ENCODE results near the gene PARVB.

Gene PARVB

GRCh38 chr22:44080936-44081861, 57.1 kb downstream of the PARVB start:
- peak; percentile 19 for DNase-seq (ENCODE audit: low read depth, low spot score)
- ChIA-PET CTCF (interaction anchor here (0.6 to 9.5 kb wide), 55 partner anchors 9 to 575 kb away, joined by 3 to 226 read pairs (median 4); no protein-coding TSS in a partner anchor), POLR2A (no interaction called here)
- TF ChIP-seq, protein P1, sequence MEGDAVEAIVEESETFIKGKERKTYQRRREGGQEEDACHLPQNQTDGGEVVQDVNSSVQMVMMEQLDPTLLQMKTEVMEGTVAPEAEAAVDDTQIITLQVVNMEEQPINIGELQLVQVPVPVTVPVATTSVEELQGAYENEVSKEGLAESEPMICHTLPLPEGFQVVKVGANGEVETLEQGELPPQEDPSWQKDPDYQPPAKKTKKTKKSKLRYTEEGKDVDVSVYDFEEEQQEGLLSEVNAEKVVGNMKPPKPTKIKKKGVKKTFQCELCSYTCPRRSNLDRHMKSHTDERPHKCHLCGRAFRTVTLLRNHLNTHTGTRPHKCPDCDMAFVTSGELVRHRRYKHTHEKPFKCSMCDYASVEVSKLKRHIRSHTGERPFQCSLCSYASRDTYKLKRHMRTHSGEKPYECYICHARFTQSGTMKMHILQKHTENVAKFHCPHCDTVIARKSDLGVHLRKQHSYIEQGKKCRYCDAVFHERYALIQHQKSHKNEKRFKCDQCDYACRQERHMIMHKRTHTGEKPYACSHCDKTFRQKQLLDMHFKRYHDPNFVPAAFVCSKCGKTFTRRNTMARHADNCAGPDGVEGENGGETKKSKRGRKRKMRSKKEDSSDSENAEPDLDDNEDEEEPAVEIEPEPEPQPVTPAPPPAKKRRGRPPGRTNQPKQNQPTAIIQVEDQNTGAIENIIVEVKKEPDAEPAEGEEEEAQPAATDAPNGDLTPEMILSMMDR (IDR thresholded peaks at IDR 0.05; ENCODE audit: insufficient read depth, low read length, missing control alignments) = peak; percentile 89
- H3K4me3 ChIP-seq (ENCODE audit: low read depth, low read length) = no peak overlapping the region

- ChIA-PET POLR2A (no interaction called here), CTCF (interaction anchor here (0.9 to 9.5 kb wide), 23 partner anchors 10 to 548 kb away, joined by 3 to 226 read pairs (median 5); no protein-coding TSS in a partner anchor)
- TF ChIP-seq, protein P1 (IDR thresholded peaks at IDR 0.05; ENCODE audit: insufficient read depth, low read length, missing control alignments) = no peak
- DNase-seq (ENCODE audit: low read depth, low spot score) = no peak
- H3K4me3 ChIP-seq (ENCODE audit: low read depth, low read length) = no peak overlapping the region
Measured at GRCh38 chr22:44082801-44083200, 58.7 kb downstream of the PARVB start.

DNA sequence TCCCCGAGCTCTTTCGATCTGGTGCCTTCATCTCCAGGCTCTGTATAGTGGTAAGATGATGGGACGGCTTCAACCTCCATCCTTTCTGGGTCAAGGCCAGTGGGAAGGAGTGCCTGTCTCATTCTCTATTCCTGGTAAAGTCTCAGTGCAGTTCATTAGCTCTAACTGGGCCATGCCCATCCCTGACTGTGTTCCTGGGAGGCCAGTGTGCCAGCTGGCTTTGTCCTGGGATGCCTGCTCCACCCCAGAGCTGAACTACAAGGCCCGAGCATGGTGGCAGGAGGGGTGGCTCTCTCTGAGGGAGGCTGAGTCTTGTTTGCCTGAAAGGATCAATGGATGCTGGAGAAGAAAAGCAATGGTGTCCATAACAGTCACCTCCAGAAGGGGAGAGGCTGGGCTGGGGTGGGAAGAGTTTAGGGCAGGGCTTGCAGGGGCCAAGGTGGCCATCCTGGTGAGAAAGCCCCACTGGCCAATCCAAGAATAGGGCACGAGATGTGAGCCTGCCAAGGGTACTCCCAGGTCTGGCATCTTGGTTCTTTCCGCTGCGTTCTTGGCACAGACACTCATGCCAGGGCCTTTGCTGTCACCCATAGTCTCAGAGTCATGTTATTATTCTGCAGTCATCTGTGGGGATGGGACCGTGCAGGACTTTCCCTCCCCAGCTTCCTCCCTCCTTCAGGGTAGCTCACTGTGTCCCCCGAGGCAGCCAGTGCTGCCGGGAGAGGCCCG, 60.1 kb downstream of the PARVB start:
- DNase-seq (ENCODE audit: low read depth, low spot score) = no peak
- ChIA-PET CTCF (interaction anchor here (1.0 to 9.5 kb wide), 8 partner anchors 14 to 546 kb away, joined by 3 to 226 read pairs (median 14); no protein-coding TSS in a partner anchor), POLR2A (no interaction called here)
- no peak overlapping the region for H3K4me3 ChIP-seq (ENCODE audit: low read depth, low read length)
- TF ChIP-seq, protein P1 (IDR thresholded peaks at IDR 0.05; ENCODE audit: insufficient read depth, low read length, missing control alignments) = no peak

DNA sequence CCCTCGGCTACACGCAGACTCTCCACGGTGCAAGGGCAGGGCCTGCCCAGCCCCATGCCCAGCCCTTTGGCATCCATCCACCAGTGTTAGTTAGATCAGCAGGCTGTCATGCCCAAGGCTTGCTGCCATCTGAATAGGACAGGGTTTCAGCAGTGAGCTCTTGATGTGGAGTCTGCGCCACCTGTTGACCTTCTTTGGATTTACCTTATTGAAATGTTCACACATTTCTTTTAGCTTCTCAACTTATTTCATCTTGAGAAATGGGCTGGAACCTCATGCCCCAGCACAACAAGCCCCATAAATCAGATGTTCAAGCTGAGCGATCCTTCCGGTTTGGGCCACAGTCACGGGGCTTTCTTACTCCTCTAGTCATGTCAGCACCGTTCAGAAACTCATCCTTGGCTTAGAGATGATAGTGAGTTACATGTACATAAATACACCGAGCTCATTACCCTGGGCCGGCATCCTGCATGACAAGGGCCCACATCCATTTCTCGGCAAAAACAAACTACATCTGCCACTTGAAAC, 61.7 kb downstream of the PARVB start:
- TF ChIP-seq, protein P1 (IDR thresholded peaks at IDR 0.05; ENCODE audit: insufficient read depth, low read length, missing control alignments) = peak; percentile 24
- H3K4me3 ChIP-seq (ENCODE audit: low read depth, low read length) = no peak overlapping the region
- no peak for DNase-seq (ENCODE audit: low read depth, low spot score)
- POLR2A ChIA-PET = no interaction called here
- CTCF ChIA-PET = interaction anchor here (0.7 to 9.5 kb wide), 19 partner anchors 10 to 570 kb away, joined by 3 to 226 read pairs (median 4); partner anchors contain the start of gene SAMM50

DNA sequence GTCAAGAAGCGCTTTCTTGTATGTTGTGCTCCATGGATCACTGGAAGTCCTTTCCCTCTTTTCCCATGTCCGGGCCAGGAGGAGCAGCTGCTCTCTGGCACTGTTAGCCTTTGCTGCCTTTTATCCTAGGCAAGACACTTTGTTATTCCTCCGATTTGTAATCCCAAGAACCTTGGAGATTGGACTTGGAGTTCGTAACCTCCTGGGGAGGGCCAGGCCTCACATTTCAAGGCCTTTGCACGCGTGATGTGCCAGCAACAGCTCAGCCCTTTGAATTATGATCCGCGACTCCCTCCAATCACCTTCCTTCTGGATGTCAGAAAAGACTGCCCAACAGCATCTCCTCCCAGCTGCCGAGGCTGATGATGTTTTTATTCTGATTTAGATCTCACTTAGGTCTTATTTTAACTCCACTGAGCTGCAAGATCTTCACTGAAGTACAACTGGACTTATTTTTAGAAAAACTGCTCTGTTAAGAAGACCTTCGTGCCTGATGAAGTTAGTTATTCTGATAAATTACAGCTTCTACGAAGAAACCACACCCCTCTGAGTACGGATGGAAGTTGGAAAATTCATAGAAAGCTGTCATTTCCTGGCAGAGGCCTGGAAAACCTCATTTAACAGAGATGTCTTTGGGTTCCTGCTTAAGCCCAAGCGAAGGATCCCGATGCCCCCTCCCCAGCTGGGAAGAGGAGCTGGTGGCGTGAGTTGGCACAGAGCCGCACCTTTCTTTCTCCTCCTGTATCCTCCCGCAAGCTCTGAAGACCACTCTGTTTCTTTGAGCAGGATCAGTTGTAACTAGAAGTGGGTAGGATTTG, 62.4 kb downstream of the PARVB start:
- POLR2A ChIA-PET = no interaction called here
- H3K4me3 ChIP-seq (ENCODE audit: low read depth, low read length) = no peak overlapping the region
- DNase-seq (ENCODE audit: low read depth, low spot score) = no peak
- TF ChIP-seq, protein P1 (IDR thresholded peaks at IDR 0.05; ENCODE audit: insufficient read depth, low read length, missing control alignments) = no peak
- CTCF ChIA-PET = interaction anchor here (0.7 to 9.5 kb wide), 21 partner anchors 9 to 569 kb away, joined by 3 to 226 read pairs (median 4); partner anchors contain the start of gene SAMM50
